GM18508 (cell line): ENCODE data around the gene TIMM29.
"Not testable (repeated sequence)": the region's sequence is repeated elsewhere in the genome, so short reads cannot be mapped to it uniquely, and the experiment has no call there.

Source experiments
- ATAC-seq: cut with Tn5 transposase; IDR thresholded peaks from one replicate; pipeline ENCODE4 v1.9.1; 2021; ENCODE audit warnings: moderate number of reproducible peaks; ENCODE audit not compliant: insufficient read depth, unreplicated experiment

Gene TIMM29

DNA sequence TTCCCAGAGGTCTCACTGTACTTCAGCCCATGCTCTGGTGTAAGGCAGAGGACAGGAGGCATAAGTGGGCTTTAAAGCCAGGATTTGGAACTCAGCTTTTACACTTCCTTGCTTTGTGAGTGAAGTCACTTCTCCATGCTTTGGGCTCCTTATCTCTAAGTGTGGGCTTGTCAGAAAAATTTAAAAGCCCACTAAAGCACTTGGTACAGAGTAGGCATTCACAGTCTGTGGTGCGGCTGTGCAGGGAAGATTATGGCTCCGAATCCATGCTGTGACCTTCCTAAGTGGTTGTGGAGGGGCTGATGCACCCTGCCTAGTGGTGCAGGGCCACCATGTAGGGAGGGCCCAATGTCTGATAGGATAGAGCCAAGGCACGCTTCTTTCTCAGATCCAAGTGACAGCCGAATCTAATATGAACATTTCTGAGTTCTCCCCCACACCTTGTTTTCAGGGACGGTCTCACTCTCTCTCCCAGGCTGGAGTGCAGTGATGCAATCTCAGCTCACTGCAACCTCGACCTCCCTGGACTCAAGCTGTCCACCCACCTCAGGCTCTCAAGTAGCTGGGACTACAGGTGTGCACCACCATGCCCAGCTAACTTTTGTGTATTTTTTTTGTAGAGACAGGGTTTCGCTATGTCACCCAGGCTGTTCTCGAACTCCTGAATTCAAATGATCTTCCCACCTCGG, 6.9 kb downstream of the TIMM29 start:
- ATAC-seq: no peak

DNA sequence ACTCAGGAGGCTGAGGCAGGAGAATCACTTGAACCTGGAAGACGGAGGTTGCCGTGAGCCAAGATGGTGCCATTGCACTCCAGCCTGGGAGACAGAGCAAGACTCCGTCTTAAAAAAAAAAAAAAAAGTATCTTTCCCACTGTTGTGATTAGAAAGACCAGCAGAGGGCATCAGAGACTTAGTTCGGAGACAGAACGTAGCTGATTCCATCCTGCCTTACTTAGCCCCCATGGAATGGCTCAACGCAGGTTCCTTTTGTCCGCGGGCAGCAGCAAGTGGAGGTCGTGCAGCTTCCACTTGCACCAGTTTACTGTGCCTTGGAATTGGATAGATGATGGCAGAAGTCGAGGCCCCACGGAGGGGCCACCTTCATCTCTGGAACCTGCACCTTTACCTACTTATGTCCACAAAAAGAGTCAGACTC, 8.1 kb downstream of the TIMM29 start:
- no peak for ATAC-seq

DNA sequence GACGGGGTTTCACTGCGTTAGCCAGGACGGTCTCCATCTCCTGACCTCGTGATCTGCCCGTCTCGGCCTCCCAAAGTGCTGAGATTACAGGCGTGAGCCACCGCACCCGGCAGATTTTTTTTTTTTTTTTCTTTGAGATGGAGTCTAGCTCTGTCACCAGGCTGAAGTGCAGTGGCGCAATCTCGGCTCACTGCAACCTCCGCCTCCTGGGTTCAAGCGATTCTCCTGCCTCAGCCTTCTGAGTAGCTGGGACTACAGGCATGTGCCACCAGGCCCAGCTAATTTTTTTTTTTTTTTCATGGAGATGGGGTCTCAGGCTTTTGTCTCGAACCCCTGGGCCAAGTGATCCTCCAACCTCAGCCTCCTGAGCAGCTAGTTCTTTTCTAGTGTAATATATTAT, 13.0 kb downstream of the TIMM29 start:
- not testable (repeated sequence) for ATAC-seq

DNA sequence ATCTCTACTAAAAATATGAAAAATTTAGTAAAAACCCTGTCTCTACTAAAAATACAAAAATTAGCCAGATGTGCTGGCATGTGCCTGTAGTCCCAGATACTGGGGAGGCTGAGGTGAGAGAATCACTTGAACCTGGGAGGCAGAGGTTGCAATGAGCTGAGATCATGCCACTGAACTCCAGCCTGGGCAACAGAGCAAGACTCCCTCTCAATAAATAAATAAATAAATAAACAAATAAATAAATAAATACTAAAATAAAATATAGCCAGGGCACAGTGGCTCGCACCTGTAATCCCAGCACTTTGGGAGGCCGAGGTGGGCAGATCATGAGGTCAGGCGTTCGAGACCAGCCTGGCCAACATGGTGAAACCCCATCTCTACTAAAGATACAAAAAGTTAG, 14.8 kb downstream of the TIMM29 start:
- not testable (repeated sequence) for ATAC-seq

GRCh38 chr19:10945264-10945663, 16.7 kb downstream of the TIMM29 start:
- ATAC-seq: no peak

- no peak for ATAC-seq
These were observed 18.5 kb downstream of the TIMM29 start for GRCh38 chr19:10946958-10947657.

GRCh38 chr19:10952809-10953208, 24.2 kb downstream of the TIMM29 start:
- ATAC-seq: no peak

DNA sequence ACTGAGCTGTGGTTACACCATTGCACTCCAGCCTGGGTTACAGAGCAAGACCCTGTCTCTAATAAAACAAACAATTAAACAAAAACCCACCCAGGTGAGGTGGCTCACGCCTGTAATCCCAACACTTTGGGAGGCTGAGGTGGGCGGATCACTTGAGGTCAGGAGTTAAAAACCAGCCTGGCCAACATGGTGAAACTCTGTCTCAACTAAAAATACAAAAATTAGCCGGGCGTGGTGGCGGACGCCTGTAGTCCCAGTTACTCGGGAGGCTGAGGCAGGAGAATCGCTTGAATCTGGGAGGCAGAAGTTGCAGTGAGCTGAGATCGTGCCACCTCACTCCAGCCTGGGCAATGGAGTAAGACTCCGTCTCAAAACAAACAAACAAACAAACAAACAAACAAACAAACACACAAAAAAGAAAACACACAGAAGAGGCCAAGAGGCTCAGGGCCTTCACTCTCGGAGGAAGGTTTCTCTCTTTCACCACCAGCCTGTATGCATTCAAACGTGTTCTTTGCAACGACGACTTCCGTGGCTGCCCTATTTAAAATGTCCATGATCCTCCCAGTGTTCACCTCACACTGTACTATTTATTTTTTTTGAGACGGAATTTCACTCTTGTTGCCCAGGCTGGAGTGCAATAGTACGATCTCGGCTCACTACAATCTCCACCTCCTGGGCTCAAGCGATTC, 30.8 kb downstream of the TIMM29 start:
- not testable (repeated sequence) for ATAC-seq

DNA sequence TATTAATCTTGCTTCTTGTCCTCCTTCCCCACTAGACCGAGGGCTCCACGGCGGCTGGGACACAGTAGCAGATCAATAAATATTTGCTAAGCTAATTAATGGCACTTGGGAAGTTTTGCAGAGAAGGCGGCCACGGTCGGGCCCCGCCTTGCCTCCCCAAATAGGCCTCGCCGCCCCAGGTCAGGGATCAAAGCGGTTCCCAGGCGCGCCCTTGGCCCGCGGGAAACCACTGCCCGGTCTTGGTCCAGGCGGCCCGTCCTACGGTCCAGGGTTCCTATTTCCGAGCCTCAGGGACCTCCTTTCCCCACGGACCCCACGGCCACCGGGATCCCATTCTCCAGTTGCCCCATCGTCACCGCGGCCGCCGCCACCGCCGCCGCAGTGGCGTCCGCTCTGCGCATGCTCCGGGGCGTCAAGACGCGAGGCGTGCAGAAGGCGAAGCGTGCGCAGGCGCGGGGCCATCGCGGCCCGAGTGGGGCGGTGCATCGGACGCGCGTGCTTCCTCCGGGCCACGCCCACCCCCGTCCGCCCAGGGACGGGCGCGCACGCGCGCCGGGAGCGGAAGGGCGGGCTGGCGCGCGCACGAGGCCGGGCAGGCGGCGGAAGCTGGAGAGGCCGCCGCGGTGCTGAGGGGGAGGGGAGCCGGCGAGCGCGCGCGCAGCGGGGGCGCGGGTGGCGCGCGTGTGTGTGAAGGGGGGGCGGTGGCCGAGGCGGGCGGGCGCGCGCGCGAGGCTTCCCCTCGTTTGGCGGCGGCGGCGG, 31.9 kb downstream of the TIMM29 start, which contains the start of gene SMARCA4:
TSS of gene SMARCA4 (plus strand) at position 717 of the 759 bp plus-strand sequence. CDS start 23,122 bp downstream, outside the sequence.
- no peak for ATAC-seq

GRCh38 chr19:10961073-10961860, 32.7 kb downstream of the TIMM29 start:
- no peak for ATAC-seq

DNA sequence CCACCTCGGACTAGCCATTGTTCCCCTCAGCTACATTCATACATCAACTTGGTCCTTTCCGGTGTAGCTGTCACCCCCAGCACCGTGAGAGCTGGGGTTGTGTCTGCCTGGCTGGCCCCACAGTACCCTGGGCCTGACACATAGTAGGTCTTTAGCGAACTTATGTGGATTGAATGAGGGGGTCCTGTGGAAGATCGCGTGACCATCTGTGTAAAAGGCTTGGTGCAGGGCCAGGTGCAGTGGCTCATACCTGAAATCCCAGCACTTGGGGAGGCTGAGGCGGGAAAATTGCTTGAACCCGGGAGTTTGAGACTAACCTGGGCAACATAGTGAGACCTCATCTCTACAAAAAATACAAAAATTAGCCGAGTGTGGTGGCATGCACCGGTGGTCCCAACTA, 34.3 kb downstream of the TIMM29 start:
- no peak for ATAC-seq

- ATAC-seq: no peak
These were observed 35.3 kb downstream of the TIMM29 start for GRCh38 chr19:10963865-10964264.

GRCh38 chr19:10964903-10965302, 36.3 kb downstream of the TIMM29 start:
- no peak for ATAC-seq

- no peak for ATAC-seq
These were observed 36.8 kb downstream of the TIMM29 start for GRCh38 chr19:10965398-10965797.

DNA sequence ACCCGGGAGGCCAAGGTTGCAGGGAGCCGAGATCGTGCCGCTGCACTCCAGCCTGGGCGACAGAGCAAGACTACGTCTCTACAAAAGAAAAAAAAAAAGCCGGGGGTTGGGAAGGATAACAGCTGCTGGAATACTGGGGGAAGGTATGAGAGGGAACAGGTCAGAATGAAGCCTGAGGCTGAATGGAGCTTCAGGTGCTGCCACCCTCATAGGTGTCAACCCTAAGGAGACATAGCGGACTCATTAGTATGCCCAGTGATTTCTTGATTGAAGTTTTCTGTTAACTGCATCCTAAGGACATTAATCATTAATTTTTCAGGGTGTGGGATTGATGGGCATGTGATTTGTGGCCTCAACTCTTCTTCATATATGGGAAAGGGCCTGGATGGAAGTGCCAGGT, 38.2 kb downstream of the TIMM29 start:
- ATAC-seq: no peak

DNA sequence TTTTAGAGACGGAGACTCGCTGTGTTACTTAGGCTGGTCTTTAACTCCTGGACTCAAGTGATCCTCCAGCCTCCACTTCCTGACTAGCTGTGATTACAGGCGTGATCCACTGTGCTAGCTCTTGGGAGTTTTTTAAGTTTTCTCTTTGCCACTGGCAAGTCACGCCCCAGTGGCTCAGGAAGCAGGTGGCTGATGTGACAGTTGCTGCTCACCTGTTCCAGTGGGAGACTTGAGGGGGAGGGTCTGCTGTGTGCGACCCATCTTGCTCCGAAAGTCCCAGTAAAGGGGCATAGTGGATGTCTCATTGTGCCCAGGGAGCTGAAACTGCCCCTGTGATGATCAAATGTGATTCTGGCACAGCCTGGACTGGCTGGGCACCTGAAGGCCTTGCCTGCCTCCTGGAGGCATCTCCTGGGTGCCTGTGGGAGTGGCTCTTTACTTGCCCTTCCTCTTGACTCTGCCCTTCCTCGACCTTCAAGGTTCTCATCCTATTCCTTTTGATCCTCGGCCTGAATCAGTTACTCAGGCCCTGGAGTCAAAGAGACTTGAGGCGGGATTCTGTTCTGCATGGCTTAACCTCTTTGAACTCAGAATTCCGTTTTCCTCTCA, 40.0 kb downstream of the TIMM29 start:
- ATAC-seq: no peak

- no peak for ATAC-seq
These were observed 42.6 kb downstream of the TIMM29 start for GRCh38 chr19:10971107-10971726.

DNA sequence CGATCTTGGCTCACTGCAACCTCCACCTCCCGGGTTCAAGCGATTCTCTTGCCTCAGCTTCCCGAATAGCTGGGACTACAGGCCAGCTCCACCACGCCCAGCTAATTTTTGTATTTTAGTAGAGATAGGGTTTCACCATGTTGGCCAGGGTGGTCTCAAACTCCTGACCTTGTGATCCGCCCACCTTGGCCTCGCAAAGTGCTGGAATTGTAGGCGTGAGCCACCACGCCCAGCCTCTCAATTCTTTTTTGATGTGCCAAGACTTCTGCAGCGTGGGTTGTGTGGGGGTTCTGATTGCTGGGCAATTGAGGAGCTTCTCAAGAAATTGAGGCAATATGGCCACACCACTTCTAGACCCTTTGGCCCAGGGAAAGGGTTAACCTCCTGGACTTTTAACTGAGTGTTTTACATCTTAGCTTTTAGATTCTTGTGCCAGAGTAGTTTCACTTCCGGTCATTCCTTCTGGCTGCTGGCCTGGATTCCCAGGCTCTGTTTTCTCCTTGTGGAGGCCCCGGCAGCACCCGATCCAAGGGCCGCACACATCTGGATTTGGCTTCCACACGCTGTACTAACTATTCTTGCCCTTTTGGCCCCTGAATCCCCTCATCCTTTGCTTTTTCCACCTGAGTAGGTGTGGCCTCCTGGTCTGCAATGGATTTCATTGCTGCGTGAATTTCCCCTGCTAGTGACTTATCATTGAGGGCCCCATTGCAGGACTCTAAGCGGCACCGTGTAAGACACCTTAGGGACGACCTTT, 46.9 kb downstream of the TIMM29 start:
- no peak for ATAC-seq
